Fibroblast of skin of abdomen (primary cell): ENCODE results near the gene SLAMF9.

Experiments
- DNase-seq: peaks from one replicate; pipeline ENCODE4 v3.0.0-alpha.2; 2013

The SLAMF9 gene

DNA sequence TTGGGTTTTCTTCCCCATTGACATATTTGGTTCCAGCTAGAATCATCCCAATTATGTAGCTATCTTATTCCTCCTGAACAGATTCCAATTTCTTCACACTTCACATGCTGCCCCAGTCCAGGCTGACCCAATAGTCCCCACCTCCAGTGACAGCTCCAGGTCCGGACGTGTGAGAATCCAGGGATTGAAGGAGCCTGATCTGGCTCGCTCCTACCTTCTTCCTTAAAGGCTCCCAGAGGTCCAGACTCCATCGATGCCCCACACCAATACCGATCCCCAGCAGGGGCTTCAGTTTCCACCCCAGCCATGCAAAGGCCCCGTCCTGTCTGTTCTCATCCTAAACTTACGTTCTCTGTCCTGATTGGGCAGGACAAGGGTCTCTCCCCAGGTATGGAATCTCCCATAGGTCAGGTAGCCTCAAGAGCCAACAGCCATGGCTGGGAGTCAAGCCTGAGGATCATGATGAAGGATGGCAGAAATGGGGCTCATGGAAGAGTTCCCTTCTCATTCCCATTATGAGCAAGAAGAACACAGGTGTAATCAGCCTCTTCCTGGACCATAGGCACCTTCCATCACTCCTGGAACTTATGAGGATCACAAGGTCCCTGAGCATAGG, 20.4 kb upstream of the SLAMF9 start:
- DNase-seq: no peak

DNA sequence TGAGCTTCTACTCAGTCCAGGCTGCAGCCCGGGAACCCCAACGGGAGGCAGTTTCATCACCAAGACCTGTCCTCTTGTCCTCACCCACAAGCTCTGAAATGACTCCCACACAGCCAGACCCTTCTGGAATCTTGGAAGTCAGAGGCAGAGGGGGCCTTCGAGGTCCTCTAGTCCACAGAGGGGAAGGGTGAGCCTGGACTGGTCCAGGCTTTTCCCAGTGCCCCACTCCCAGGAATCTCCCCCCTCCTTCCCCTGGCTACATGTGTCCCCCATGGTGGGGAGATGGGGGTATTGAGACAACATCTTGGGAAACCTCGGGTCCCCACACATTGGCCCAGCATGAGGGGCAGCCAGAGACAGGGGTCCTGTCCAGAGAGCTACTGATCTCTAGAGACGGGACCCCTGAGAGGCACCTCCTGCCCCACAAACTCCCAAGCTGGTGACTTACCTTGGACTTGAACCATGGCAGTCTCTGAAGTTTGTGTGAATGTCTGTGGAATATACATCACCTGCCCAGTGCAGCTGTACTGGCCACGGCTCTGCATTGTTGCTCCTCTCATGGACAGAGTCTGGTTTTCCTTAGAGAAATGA, 19.4 kb upstream of the SLAMF9 start:
- DNase-seq: no peak

DNA sequence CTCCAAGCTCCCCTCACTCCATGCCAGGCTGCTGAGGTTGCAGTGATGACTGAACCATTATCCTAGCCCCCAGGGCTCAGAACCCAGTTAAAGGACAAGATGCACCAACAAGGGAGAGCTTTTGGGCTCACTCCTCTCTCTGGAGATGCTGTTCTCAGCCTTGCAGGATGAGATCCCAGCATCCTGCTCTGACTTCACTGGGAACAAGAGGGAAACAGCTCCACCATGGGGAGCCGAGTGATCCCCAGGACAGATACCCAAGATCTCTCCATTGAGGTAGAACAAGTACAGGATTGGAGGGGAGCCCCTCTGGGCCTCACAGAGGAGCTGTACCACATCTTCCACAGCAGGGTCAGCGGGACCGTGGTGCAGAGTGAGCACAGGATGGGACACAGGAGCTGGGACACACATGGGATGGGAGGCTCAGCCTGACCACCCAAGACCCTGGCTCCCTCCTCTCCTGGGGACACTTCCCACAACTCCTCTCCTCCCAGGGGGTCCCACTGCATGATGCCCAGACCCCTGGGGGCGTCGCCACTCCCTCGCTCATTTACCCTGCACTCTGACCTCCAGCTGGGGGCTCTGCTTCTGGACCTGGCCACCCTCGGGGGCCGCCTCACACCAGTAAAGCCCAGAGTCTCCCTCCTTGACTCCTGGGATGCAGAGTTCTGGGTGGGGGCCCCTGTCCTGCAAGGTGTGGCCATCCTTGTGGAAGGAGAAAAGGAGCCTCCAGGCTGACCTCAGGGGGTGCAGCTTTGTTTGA, 18.6 kb upstream of the SLAMF9 start:
- no peak for DNase-seq

DNA sequence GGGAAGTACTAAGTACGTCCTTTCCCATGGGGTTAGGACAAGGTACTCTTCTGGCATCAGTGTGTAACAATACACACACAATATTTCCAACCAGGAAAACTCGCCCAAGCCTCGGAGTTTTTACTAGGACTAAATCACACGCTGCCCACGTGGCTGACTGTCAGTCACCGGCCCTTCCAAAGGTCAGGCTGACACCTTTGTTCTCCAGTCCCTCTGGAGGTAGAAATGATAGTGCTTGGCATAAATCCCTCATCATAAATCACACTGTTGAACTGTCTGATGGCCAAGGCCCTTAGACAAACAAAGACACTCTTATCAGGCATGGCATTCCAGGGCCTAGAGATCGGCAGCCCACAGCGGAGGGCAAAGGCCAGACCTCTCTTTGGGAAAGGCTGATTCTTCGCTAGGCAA, 16.9 kb upstream of the SLAMF9 start:
- DNase-seq: no peak

DNA sequence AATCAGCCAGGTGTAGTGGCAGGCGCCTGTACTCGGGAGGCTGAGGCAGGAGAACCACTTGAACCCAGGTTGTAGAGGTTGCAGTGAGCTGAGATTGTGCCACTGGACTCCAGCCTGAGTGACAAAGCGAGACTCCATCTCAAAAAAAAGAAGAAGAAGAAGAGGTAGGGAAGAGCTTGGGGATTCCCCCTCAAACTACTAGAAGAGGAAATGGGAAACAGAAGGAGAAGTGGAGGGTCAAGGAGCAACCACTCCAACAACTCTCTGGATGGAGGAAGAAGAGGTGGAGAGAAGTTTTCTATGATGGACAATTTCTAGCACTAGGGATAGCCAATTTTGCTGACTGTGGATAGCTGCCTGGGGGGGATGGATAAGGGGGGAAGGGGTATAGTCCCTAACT, 14.9 kb upstream of the SLAMF9 start:
- DNase-seq: no peak

DNA sequence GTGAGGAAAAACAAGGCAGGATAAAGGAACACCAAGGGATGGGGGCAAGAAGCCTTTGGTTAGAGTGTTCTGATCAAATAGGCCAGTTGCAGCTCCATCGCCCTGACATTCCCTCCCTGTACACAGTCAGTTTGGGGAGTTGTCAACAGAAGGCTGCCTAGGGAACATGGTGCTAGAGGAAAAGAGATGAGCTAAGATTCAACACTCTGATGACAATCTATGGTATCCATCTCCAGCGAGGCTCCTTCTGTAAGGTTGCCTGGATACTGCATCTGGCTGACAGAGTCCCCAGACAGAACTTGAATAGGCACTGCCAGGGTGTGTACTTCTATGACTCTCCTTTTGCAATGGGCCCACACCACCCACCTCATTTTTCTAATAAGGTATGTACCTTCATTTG, 11.2 kb upstream of the SLAMF9 start:
- DNase-seq: no peak

DNA sequence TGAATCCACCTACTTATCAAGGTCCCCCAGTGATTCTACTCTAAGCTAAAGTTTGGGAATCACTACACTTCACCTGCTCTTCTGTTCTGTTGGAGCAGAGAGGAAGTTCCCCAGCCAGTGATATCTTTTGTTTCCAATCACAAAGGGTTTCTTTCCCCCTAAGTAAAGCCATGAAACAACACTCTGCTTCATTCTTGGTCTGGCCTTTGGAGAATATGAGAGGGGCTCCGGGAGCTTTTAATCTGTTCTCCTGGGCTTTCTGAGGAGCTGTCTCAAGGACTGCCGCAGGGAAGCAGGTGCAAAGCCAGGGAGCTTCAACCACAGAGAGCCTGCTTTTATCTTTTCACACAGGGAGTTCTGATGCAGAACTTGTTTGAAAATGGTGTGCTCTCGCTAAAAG, 10.1 kb upstream of the SLAMF9 start:
- no peak for DNase-seq

DNA sequence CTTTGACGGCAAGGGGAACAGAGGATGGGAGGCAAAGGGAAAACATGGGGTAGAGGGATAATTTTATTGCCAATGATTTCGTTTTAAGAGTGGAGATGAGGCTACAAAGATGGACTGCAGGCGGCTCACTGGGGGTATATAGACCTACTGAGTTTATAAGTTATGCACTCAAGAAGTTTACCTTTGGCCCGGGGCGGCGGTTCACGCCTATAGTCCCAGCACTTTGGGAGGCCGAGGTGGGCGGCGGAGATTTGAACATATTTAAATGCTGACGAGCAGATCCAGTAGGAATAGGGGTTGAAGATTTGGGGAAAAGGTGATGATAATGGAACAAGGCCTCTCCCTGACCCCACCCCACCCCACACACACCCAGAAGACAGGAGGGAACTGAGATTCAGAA, 8.1 kb upstream of the SLAMF9 start:
- DNase-seq: no peak

DNA sequence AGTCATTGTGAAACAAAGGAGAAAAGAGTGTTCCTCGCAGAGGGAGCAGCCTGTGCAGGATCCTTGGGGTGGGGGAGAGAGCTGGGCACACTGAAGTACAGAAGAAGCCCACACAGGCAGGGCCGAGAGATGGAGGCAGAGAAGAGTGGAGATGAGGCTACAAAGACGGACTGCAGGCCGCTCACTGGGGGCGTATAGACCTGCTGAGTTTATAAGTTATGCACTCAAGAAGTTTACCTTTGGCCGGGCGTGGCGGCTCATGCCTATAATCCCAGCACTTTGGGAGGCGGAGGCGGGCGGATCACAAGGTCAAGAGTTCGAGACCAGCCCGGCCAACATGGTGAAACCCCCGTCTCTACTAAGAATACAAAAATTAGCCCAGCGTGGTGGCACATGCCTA, 7.6 kb upstream of the SLAMF9 start:
- no peak for DNase-seq

DNA sequence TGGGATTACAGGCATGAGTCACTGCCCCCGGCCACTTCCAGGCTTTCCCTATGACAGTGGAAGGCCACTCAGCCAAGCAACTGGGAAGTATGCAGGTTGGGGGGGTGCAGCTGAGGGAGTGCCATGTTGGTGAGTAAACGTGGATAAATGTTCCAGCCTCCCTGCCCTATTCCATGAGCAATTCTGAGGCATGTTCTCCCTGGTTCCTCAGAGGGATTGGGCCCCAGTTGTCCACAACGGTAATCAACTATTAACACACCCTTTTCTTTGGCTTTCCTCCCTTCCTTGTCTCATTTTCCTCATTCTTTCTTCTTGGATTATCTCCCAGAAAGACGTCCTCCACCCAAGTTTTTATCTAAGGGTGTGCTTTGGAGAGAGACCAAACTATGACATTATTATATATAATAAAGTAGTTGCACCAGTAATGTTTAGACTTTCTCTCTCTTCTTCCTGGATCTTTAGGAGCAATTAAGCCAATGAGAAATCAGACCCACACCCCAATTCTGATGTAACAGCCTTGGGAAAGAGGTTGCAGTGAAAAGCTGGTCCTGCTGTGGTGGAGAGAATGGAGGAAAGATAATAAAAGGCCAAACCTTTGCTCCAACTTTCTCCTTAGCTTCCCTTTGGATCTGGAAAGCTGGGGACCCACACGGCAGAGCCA, 6.8 kb upstream of the SLAMF9 start:
- peak; percentile 86 for DNase-seq

DNA sequence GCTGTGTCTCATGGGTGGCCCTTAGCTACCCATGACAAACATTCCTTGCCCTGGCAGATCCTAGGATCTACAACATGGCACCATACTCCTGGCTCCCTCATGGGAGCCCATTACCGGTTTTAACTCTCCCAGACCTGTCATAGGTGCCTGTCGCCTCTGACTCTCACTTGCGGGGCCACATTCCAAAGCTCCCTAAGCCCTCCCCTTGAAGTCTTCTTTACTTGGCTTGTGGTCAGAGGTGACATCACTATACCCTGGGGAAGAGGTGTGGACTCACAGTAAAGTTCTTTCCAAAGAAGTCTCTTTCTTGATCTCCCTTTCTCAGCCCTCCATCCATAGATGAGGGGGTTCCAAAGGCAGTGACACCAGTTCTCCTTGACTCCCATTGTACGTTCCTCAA, 5.4 kb upstream of the SLAMF9 start:
- DNase-seq: peak; percentile 13

DNA sequence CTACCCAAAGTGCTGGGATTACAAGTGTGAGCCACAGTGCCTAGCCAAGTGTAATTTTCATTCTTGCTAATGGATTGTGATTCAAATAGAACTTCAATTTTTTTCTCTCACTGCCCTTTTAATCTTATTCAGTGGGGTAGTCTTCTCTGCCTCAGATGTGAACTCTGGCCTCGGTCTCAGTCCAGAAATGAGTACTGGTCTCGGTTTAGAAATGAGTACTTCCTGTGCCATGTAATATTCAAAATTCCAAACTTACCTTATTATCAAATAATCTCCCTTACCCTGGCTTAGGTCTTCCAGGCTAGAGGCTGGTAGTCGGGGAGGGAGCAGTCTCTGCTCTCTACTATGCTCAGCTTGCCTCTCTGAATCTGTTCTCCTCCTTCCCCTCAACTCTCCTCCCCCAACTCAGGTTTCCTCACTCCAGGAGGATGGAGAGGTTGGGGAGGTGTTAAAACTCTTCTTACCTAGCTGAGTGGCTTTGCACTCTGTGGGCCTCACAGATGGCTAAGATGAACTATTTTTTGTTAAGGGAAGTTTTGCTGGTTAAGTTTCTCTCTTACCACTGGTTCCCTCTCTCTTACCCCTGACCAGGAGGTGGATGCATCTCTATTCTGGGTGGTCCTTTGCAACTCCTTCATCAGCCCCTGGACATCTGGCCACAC, 4.8 kb upstream of the SLAMF9 start:
- no peak for DNase-seq

DNA sequence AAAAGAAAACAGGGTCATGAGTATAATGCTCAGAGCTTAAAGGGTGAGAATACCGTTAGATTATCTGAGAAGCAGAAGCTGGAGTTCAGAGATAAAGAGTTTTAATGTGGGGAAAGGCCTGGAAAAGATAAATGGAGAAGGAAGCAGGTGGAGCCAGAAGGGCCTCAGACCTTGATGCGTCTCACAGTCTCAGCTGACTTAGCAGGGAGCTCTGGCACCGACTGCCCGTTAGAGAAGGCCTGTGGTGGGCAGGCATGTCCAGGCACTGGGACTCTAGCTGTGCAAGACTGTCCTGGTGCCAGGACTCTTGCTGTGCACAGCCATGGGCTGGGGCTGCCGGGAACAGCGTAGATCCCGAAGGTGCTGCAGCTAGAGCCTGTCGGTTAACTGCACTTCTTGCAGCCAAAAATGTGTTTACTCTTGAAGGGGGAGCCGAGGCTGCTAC, 3.8 kb upstream of the SLAMF9 start:
- no peak for DNase-seq

DNA sequence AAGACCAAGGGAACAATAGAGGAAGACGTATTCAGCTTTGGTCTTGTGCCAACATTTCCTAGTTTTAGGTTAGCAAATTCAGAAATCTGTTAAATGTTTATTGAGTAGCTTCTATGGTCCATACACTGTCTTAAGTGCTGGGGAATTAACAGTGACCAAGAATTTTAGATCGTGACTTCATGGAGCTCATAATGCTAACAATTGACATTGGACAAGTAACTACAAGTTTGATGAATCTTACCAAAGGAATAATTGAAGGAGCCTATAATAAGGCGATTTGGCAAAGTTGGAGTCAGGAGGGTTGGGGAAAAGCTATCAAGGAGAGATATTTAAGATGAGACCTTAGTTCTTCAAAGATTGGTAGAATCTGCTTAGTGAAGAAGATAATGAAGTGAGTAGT, 1.4 kb upstream of the SLAMF9 start:
- DNase-seq: no peak

DNA sequence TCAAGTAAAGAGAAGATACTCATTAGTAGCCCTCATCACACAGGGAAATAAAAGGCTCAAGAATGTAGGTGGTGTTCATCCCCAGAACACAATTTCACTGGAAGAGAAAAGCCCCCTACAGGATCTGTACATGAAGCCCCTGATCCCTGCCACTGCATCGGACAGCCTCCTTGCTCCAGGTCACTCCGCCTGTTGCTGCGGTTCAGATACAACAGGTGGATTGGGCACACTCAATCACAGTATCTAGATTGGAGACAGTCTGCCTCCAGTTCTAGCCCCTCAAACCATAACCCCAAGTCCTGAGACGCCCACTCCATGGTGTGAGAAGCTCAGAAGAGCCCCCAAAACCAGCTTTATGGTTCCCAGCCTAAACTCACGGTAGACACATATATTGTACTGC, 1.1 kb downstream of the SLAMF9 start:
- DNase-seq: no peak

DNA sequence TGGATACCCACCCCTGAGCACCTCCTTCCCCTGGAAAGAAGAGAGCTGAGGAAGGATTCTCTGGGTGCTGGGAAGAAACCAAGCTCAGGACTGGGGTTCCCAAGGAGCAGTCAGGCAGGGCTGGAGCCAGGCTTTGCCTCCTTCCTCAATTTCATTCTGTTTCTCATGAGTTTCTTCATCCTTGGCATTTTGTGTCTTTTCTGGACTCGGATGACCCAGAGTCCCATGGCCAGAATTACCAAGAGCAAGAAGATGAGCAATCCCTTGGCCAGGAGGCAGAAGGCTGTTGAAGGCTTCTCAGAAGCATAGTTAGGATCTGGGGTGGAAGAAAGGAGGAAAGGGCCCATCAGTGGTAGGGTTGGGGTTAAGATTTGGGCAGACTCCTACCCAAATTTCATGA, 2.5 kb downstream of the SLAMF9 start:
- DNase-seq: no peak

DNA sequence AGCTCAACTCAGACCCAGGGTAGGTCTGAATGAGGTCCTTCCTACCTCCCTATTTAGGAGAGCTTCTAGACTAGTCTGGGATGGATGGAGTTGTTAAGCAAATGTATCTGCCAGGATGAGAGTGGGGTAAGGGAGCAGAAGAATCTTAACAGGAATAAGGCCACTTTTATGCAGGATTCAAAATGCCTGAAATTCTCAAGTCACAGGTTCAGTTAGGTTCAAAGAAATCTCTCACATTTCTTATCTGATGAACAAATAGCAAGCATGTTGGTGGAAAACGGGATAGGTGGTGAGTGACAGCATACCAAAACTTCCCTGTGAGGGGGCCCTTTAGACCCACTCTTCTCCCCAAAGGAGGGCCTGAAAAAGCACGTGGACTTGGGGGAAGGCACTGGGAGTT, 3.0 kb downstream of the SLAMF9 start:
- no peak for DNase-seq

DNA sequence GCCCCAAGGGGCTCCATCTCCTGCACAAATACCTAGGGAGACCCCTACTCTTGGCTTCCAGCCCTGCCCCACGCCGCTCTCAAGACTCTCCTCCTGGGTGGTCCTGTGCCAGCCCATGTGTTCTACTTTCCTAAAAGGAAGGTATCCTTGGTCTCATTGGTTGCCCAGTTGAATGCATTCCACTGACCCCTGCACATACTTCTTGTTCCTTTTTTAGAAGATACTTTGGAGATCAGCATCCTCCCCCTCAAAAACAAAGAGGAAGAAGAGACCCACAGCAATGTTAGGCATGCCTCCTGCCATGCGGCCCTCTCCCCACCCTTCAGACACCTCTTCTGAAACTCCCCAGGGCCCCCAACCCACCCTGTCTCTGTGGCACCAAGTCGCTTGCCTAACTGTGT, 4.1 kb downstream of the SLAMF9 start:
- DNase-seq: no peak

DNA sequence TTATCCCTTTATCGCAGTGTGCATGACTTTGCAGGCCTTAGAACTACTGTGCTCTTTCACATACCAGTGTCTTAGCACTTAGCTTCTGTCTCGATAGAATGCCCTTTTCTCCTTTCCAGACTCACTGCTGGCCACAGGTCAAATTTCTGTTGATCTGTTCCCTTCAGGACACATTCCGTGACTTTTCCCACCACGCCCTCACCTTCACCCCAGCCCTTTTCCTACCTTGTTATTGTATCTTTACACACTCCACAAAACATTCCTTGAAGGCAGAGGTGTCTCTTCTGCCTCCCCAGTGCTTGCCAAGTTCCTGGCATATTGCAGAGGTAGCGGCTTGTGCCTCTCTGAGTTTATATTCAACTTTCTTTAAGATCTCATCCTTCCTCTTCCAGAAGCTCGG, 4.9 kb downstream of the SLAMF9 start:
- DNase-seq: no peak

DNA sequence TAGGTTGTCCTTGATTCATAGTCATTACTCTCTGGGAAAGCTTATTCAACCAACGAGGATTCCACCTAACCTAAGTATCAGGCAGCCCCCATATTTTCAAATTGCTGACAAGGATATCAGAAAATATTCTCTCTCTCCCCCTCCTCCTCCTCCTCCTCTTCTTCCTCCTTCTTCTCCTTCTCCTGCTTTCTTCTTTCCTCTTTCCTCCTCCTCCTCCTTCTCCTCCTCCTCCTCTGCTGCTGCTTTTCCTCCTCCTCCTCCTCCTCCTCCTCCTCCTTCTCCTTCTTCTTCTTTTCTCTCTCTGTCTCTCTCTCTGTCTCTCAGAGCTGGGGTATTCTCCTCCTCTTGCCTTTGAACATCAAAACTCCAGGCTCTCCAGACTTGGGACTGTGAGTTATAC, 6.1 kb downstream of the SLAMF9 start:
- DNase-seq: no peak

DNA sequence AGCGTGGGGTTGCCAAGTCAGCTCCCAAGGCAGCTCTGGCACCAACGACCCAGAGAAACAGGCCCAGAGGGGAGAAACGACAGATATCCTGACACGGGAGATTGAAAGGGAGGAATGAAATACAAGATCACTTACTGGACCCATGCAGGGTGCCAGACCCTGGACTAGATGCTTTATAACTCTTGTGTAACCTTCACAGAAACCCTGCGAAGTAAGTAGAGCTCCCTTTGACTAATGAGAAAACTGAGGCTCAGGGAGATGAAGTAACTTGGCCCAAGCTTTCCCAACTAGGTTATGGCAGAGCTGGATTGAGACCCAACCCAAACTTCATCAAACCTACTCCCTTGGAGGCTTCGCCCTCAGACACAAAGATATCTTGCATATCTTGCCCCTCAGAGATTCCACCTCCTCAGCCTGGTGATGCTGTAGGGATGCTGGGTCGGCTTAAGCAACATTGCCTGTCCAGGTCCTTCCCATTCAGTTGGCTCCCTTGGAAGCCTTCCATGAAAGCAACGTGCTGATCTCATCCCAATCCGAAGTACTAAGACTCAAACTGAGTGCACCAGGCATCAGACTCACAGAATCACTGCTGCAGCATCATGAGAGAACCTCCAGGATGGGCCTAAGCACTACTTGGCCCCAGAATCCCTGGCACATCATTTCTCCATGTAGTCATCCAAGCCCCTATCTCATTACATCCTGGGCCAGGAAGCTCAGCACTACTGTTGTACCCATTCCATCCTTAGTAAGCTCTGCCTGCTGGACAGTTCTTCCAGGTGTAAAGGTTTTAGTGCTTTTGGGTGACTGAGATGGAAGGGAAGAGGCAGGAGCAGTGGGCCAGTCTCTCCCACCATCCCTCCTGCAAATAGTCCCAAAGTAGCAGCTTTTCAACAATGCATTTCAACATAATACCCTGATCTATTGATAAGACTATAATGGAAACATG, 7.5 kb downstream of the SLAMF9 start:
- no peak for DNase-seq
